Gastrocnemius medialis (tissue), 4 donors: Measurements from ENCODE around the gene SIGLECL1. TPM values are rescaled to one million over a fixed set of nuclear protein-coding genes. Genes with fewer than 3 reads are reported as not detected.

ENCODE experiments used
- ATAC-seq, 2 donors: fragments of 150-250 bp; one replicate each; pipeline ENCODE4 v1.9.1; 2016
- DNase-seq, 2 donors: peaks; one replicate each; pipeline ENCODE4 v3.0.0-alpha.2; 2019
- H3K27ac ChIP-seq, 4 donors: fragments of 200-600 bp; sonication (generic); 1 replicate in 1 of 4; 2 replicates in 3 of 4; pipeline ENCODE4 v1.5.1; 2016 to 2018; ENCODE audit warnings: mild to moderate bottlenecking in 2 of 4, moderate library complexity in 1 of 4
- H3K27me3 ChIP-seq, 3 donors: fragments of 200-600 bp; sonication (generic) in 2 of 3; 1 replicate in 1 of 3; 2 replicates in 2 of 3; pipeline versions ENCODE4 v1.5.1 to v1.6.0; 2016 to 2019; ENCODE audit warnings: mild to moderate bottlenecking in 1 of 3, moderate library complexity in 1 of 3
- H3K36me3 ChIP-seq, 2 donors: fragments of 200-600 bp; sonication (generic) in 1 of 2; one replicate each; pipeline ENCODE4 v1.5.1; 2017 to 2018
- H3K4me1 ChIP-seq, 2 donors: fragments of 200-600 bp; sonication (generic) in 1 of 2; one replicate each; pipeline ENCODE4 v1.5.1; 2016 to 2017; ENCODE audit warnings: mild to moderate bottlenecking in 2 of 2
- H3K4me3 ChIP-seq, 4 donors: fragments of 200-600 bp; sonication (generic) in 3 of 4; 1 replicate in 1 of 4; 2 replicates in 3 of 4; pipeline ENCODE4 v1.5.1; 2016 to 2019; ENCODE audit warnings: mild to moderate bottlenecking in 2 of 4
- H3K9me3 ChIP-seq, 3 donors: fragments of 200-600 bp; sonication (generic) in 2 of 3; 1 replicate in 1 of 3; 2 replicates in 2 of 3; pipeline ENCODE4 v1.5.1; 2016 to 2019
- CTCF ChIP-seq, 5 experiments: fragments of 450-650 bp in 3 of 5; fragments of 200-600 bp in 2 of 5; sonication (generic) in 2 of 5; IDR thresholded peaks in 4 of 5; conservative IDR thresholded peaks in 1 of 5; 1 replicate in 4 of 5; 2 replicates in 1 of 5; pipeline ENCODE4 v1.5.1; 2016 to 2019; ENCODE audit warnings: antibody characterized with exemption in 5 of 5, mild to moderate bottlenecking in 3 of 5, moderate library complexity in 3 of 5
- POLR2A ChIP-seq, 2 donors: fragments of 450-650 bp; IDR thresholded peaks; one replicate each; pipeline ENCODE4 v1.6.1; 2017; ENCODE audit warnings: antibody characterized with exemption in 2 of 2, mild to moderate bottlenecking in 2 of 2, moderate library complexity in 2 of 2
- in situ Hi-C, 4 donors: fragments of 200-750 bp; cut with MboI; loops; one replicate each; pipeline versions ENCODE4 v1.15.0 to v1.8.0; 2017; ENCODE audit warnings: low sequenced_read_pairs in 4 of 4
- intact Hi-C: fragments of 100-400 bp; cut with DNase I; formaldehyde crosslinking; loops from one replicate; pipeline ENCODE4 v1.15.1; 2023; ENCODE audit warnings: low total_unique reads
- microRNA-seq, 2 donors: library from miRNA; unstranded; fragments of <30 nt; microRNA quantifications; one replicate each; pipeline ENCODE4, GENCODE V29; 2016; ENCODE audit warnings: borderline replicate concordance in 2 of 2
- total RNA-seq, 4 donors: library from RNA; depleted of rRNA; stranded (reverse); fragments of >200 nt; gene quantifications; one replicate each; pipeline versions ENCODE4 v1.1.0 to v1.2.3, GENCODE V29; 2016

Gene SIGLECL1
- total RNA-seq, 4 donors from 2014 or later, result not detected

GRCh38 chr19:51311351-51312257 lies 60.7 kb downstream of the SIGLECL1 start, which contains the start of gene IGLON5:
IGLON5 (plus strand) TSS chr19:51311644; CDS start chr19:51311848, 204 bp downstream.
- Histone ChIP-seq H3K4me1 (no peaks in the 10 kb centered on the region), H3K9me3 (no peaks in the 10 kb centered on the region), H3K27me3 (peaks cover 9 to 23% (median 15%) of the 10 kb centered on the region in 3 donors), H3K36me3 (no peaks in the 10 kb centered on the region), H3K27ac (no peak within 1 kb of the TSS), H3K4me3 (no peak within 1 kb of the TSS)
- TF ChIP-seq CTCF (IDR thresholded peaks at IDR 0.05 in 4 of 5, conservative IDR thresholded peaks at IDR 0.05 in 1 of 5), result no peak
- TF ChIP-seq POLR2A (IDR thresholded peaks at IDR 0.05), result no peak
- no peak for ATAC-seq
- in situ Hi-C loops (no loop called here), intact Hi-C loops (no loop called here)
- no peak for DNase-seq

- Histone ChIP-seq H3K27me3 (peaks cover 6 to 12% (median 9%) of the 10 kb centered on the region in 3 donors), H3K4me1 (no peaks in the 10 kb centered on the region), H3K36me3 (no peaks in the 10 kb centered on the region), H3K4me3 (no peak overlapping the region), H3K9me3 (no peaks in the 10 kb centered on the region), H3K27ac (no peak overlapping the region)
- intact Hi-C loops, result no loop called here
- no peak for TF ChIP-seq POLR2A (IDR thresholded peaks at IDR 0.05)
- no peak for TF ChIP-seq CTCF (IDR thresholded peaks at IDR 0.05 in 4 of 5, conservative IDR thresholded peaks at IDR 0.05 in 1 of 5)
- in situ Hi-C loops, result no loop called here
- ATAC-seq (no peak), DNase-seq (no peak)
Measured at GRCh38 chr19:51316688-51317087, 65.8 kb downstream of the SIGLECL1 start.

GRCh38 chr19:51317376-51317775 lies 66.5 kb downstream of the SIGLECL1 start:
- Histone ChIP-seq H3K27me3 (peaks cover under 1 to 6% (median 2%) of the 10 kb centered on the region in 3 donors), H3K4me3 (no peak overlapping the region), H3K36me3 (no peaks in the 10 kb centered on the region), H3K9me3 (no peaks in the 10 kb centered on the region), H3K27ac (no peak overlapping the region), H3K4me1 (no peaks in the 10 kb centered on the region)
- in situ Hi-C loops, result no loop called here
- intact Hi-C loops, result no loop called here
- no peak for ATAC-seq
- no peak for DNase-seq
- TF ChIP-seq POLR2A (IDR thresholded peaks at IDR 0.05), result no peak
- no peak for TF ChIP-seq CTCF (IDR thresholded peaks at IDR 0.05 in 4 of 5, conservative IDR thresholded peaks at IDR 0.05 in 1 of 5)

GRCh38 chr19:51317968-51318367 lies 67.1 kb downstream of the SIGLECL1 start:
- DNase-seq, result no peak
- Histone ChIP-seq H3K27me3 (peaks cover 0 to 5% (median 0%) of the 10 kb centered on the region in 3 donors), H3K36me3 (no peaks in the 10 kb centered on the region), H3K4me3 (no peak overlapping the region), H3K9me3 (no peaks in the 10 kb centered on the region), H3K4me1 (no peaks in the 10 kb centered on the region), H3K27ac (no peak overlapping the region)
- intact Hi-C loops (no loop called here), in situ Hi-C loops (no loop called here)
- no peak for TF ChIP-seq CTCF (IDR thresholded peaks at IDR 0.05 in 4 of 5, conservative IDR thresholded peaks at IDR 0.05 in 1 of 5)
- no peak for TF ChIP-seq POLR2A (IDR thresholded peaks at IDR 0.05)
- no peak for ATAC-seq

Small RNAs within 50 kb of the gene (microRNA-seq; reads per million reads assigned to microRNA genes)
- gene MIR8074, result 0 reads per million in 2 donors

Other genes with a start within 250 kb of the SIGLECL1 start
- not detected for gene KLK8, start 249.5 kb upstream of the SIGLECL1 start, total RNA-seq
- gene KLK10, start 231.4 kb upstream of the SIGLECL1 start, total RNA-seq, result 1 to 10 TPM in 1 of 4 donors, not detected in 3; 1.6 TPM
- gene KLK11, start 224.5 kb upstream of the SIGLECL1 start, total RNA-seq, result not detected
- not detected for gene KLK12, start 216.1 kb upstream of the SIGLECL1 start, total RNA-seq
- gene KLK13, start 186.0 kb upstream of the SIGLECL1 start, total RNA-seq, result not detected
- gene KLK14, start 168.2 kb upstream of the SIGLECL1 start, total RNA-seq, result not detected
- gene CTU1, start 142.7 kb upstream of the SIGLECL1 start, total RNA-seq, result 10 to 100 TPM in 2 of 4 donors, 1 to 10 TPM in 2; 5.8 to 11.9 (median 9.3) TPM
- gene SIGLEC9, start 126.2 kb upstream of the SIGLECL1 start, total RNA-seq, result 1 to 10 TPM in 2 of 4 donors, under 1 TPM in 1, not detected in 1; 0.72 to 1.4 (median 1.0) TPM
- under 1 TPM in 3 of 4 donors, not detected in 1; 0.13 to 0.97 (median 0.23) TPM for gene SIGLEC7, start 108.8 kb upstream of the SIGLECL1 start, total RNA-seq
- 1 to 10 TPM in 2 of 4 donors, under 1 TPM in 1, not detected in 1; 0.71 to 2.3 (median 2.1) TPM for gene CD33, start 26.0 kb upstream of the SIGLECL1 start, total RNA-seq
- gene IGLON5, start 60.6 kb downstream of the SIGLECL1 start, total RNA-seq, result not detected
- gene VSIG10L, start 91.1 kb downstream of the SIGLECL1 start, total RNA-seq, result under 1 TPM; 0.20 to 0.75 (median 0.34) TPM
- gene ETFB, start 115.3 kb downstream of the SIGLECL1 start, total RNA-seq, result 100 to 1,000 TPM; 118 to 164 (median 141) TPM
- not detected for gene CLDND2, start 117.9 kb downstream of the SIGLECL1 start, total RNA-seq
- 1 to 10 TPM in 1 of 4 donors, under 1 TPM in 1, not detected in 2; 0.73 to 1.2 TPM for gene NKG7, start 121.6 kb downstream of the SIGLECL1 start, total RNA-seq
- gene LIM2, start 136.9 kb downstream of the SIGLECL1 start, total RNA-seq, result not detected
- gene C19orf84, start 139.5 kb downstream of the SIGLECL1 start, total RNA-seq, result not detected
- 1 to 10 TPM in 1 of 4 donors, under 1 TPM in 2, not detected in 1; 0.87 to 1.3 (median 0.98) TPM for gene SIGLEC10, start 166.6 kb downstream of the SIGLECL1 start, total RNA-seq
- under 1 TPM in 1 of 4 donors, not detected in 3; 0.13 TPM for gene SIGLEC8, start 207.4 kb downstream of the SIGLECL1 start, total RNA-seq
- gene CEACAM18, start 227.5 kb downstream of the SIGLECL1 start, total RNA-seq, result not detected